HG02798 (cell line): ENCODE results near the gene HGD.
"Not testable (repeated sequence)": the region's sequence is repeated elsewhere in the genome, so short reads cannot be mapped to it uniquely, and the experiment has no call there.

Source experiments
- ATAC-seq: cut with Tn5 transposase; IDR thresholded peaks from one replicate; pipeline ENCODE4 v1.9.1; 2021; ENCODE audit warnings: mild to moderate bottlenecking; ENCODE audit not compliant: unreplicated experiment, poor library complexity

Gene HGD

DNA sequence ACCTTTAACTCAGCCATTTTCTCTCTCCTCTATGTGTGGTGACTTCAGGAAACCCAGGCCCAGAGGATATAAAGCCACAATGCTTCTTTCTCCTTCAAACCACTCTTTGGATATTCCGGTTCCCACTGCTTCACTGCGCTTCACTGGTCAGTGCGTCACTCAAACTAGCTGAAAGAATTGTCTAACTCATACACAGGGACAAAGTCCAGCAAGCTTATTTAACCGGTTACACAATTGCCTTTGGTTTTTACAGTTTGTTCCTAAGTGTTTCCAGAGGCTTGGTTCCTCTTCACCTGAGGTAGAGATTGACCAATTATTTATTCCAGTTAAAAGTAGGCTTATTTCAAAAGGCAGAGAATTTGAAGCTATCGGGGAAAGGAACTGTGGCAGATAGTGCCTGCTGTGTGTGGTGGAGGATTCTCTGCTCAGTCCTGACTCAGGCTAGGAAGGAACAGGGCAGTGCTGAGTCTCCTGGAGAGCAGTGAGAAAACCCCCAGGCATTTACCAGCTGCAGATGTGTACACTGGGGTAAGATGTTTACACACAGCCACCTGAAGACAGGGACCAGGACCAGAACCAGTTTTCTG, at the start of gene HGD:
Gene HGD (minus strand): TSS at position 145 of the 587 bp plus-strand sequence. CDS start 128 bp downstream, at position 17.
- ATAC-seq, result no peak

DNA sequence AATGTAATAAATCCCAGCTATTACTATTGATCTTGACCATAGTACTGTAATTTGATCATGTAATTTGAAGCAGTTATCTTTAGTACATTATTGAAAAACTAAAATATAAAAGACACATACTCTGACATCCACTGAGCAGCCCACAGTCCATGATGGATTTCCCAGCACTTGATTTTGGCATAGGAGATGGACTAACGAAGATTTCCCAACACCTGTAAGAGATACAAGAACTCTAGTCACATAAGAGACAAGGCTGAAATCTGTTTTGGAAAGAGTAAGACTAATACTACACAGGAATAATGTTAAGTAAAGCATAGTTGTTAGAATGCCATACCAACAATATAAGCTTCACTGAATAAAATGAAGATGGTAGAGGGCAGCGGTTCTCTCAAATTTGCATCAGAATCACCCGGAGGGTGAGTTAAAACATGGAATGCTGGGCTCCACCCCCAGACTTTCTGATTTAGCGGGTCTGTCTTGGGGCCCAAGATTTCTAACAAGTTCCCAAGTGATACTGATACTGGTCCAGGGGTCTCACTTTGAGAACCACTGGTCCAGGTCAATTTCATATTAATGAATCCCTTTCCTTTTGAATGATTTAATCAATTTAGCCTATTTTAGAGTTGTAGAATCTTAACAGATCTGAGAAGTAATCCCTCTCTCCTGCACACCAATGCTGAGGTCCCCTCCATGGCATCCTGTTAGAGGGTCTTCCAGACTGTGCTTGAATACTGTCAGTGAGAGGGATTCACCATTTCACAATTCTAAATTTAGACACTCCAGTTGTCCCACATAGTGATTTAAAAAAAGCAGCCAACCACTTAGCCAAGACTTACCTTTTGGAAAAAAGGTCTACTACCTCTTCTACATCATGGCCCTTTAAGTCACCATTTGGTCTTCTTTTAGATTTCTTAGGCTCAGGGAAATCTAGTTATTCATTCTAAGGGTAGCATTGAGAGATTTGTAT, 48.8 kb upstream of the HGD start:
- no peak for ATAC-seq

DNA sequence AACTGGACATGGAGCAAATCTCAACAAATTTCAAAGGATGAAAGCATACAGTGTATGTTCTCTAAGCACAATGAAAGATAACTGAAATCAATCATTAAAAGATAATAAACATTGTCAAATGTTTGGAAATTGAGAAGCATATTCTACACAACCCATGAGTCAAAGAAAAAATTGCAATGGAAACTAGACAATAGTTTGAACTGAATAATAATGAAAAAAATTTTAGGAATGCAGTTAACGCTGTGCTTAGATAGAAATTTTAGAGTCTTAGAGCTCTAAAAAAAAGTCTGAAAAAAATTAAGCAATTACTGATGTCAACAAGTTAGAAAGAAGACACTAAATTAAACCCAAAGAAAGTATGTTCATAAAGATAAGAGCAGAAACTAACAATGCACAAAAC, 44.8 kb upstream of the HGD start:
- no peak for ATAC-seq

DNA sequence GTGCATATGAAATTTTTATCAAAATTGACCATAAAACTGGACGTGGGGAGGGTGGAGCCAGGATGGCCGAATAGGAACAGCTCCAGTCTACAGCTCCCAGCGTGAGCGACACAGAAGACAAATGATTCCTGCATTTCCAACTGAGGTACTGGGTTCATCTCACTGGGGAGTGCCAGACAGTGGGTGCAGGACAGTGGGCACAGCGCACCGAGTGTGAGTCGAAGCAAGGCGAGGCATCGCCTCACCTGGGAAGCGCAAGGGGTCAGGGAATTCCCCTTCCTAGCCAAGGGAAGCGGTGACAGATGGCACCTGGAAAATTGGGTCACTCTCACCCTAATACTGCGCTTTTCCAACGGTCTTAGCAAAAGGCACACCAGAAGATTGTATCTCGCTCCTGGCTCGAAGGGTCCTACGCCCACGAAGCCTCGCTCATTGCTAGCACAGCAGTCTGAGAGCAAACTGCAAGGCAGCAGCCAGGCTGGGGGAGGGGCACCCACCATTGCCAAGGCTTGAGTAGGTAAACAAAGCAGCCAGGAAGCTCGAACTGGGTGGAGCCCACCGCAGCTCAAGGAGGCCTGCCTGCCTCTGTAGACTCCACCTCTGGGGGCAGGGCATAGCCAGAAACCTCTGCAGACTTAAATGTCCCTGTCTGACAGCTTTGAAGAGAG, 37.3 kb upstream of the HGD start:
- ATAC-seq, result not testable (repeated sequence)

DNA sequence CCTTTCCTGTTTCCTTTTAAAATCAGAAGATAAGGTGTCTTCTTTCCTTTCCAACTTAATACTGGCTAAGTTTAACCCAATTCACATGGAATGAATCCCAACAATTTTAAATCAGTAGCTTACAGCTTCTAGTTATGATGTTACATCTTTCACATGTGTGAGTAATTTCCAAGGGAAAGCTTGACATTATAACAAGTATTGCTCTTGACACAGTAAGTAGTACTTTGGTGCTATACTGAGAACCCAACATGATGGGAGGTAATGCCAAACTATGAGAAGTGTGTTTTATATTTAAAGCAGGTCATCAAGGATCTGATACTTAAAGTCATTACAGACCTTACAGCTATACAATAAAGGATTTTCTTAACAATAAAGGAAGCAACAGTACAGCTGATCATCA, 31.2 kb upstream of the HGD start:
- no peak for ATAC-seq

- ATAC-seq, result no peak
Observed at GRCh38 chr3:120710369-120710768, 28.3 kb upstream of the HGD start.

GRCh38 chr3:120708408-120708807, 26.4 kb upstream of the HGD start:
- peak; percentile 70 for ATAC-seq

DNA sequence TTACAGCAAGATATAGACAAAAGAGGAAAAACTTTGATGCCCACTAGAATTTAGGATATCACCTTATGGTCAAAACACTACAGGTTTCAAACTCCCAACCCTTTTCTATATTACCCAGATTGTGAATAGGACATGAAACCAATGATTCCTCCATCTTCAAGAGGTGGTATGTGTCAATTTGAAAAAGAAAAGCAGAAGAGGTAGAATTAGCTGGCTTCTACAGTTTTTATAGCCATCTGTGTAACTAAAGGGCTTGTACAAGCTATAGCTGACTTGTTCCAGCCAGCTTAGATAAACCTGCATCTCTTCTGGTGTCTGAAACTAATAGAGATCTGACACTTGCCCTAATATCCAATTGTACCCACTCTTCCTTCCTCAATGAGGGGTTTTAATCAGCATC, 24.9 kb upstream of the HGD start:
- no peak for ATAC-seq

- ATAC-seq, result no peak
Observed at GRCh38 chr3:120705884-120706582, 24.0 kb upstream of the HGD start.

DNA sequence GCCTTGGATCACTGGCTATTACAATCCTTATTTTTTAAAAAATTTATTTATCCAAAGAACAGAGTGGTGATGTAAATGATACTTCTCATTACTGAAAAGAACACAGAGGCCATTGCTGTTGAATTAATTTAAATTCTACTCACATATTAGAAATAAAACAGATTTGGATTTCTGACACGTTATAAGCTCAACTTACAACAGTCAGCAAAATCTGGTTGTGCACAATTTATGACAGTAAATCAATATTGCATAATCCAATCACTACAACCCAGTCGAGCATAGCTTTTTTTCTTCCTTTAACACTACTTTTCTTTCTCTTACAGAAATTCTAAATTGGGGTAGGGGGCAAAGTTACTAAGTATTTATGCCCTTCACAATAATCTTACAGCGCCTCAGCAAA, 17.3 kb upstream of the HGD start:
- ATAC-seq, result no peak

GRCh38 chr3:120693439-120694171, 11.6 kb upstream of the HGD start:
- ATAC-seq, result no peak

DNA sequence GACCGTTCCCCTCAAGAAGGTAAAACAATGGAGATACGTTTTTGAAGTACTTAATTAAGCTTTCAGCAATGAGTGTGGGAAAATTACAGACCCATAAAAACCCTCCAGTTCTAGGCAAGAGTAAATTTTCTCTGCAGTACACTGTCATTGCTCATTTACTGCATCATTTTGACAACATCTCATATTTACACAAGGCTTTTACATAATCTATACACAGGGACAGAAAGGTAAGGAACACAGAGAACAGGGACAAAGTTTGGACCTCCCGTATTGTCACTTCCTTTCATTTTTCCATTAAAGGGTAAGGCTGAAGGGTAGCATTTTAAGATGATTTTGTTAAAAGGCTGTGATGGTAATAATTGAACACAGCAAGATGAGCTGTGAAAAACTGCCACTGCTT, 7.4 kb upstream of the HGD start:
- ATAC-seq, result no peak

- ATAC-seq, result peak; percentile 97
Observed at GRCh38 chr3:120688121-120688520, 6.1 kb upstream of the HGD start.

GRCh38 chr3:120685411-120685810, 3.4 kb upstream of the HGD start:
- no peak for ATAC-seq

GRCh38 chr3:120684896-120685295, 2.9 kb upstream of the HGD start:
- ATAC-seq, result no peak

GRCh38 chr3:120683671-120684301, 1.7 kb upstream of the HGD start:
- no peak for ATAC-seq

- ATAC-seq, result no peak
Observed at GRCh38 chr3:120683213-120683612, 1.2 kb upstream of the HGD start.

GRCh38 chr3:120681506-120682038, 467 bp downstream of the HGD start:
- no peak for ATAC-seq

GRCh38 chr3:120681018-120681417, 1.0 kb downstream of the HGD start:
- no peak for ATAC-seq
